Natural killer cell (primary cell): ENCODE results near the gene SMIM33. TPM values are rescaled to one million over a fixed set of nuclear protein-coding genes. Genes with fewer than 3 reads are reported as not detected.
A peak's percentile ranks its signal among the peaks of the same experiment; 100 is the strongest.

ENCODE experiments used
- ATAC-seq, 3 donors: fragments of 150-1000 bp in 2 of 3; fragments of 200-7000 bp in 1 of 3; cut with Tn5 transposase; 1 replicate in 1 of 3; 2 replicates in 2 of 3; pipeline ENCODE4 v1.10.0; 2021; ENCODE audit warnings: mild to moderate bottlenecking in 2 of 3, moderate library complexity in 2 of 3
- DNase-seq, 2 donors: peaks; one replicate each; pipeline versions ENCODE4 v3.0.0 to v3.0.0-alpha.2; 2013 to 2021; ENCODE audit warnings: mixed read lengths in 1 of 2
- H3K27ac ChIP-seq: one replicate; pipeline ENCODE4 v1.5.1; 2013; ENCODE audit warnings: mild to moderate bottlenecking, low read length
- H3K27me3 ChIP-seq: one replicate; pipeline ENCODE4 v1.6.1; 2013; ENCODE audit warnings: low read length; ENCODE audit not compliant: control insufficient read depth, insufficient read depth
- H3K36me3 ChIP-seq: one replicate; pipeline ENCODE4 v1.6.1; 2013; ENCODE audit warnings: low read length; ENCODE audit not compliant: control insufficient read depth, insufficient read depth
- H3K4me1 ChIP-seq: one replicate; pipeline ENCODE4 v1.6.1; 2013; ENCODE audit warnings: low read length; ENCODE audit not compliant: control insufficient read depth, insufficient read depth
- H3K4me3 ChIP-seq: one replicate; pipeline ENCODE4 v1.5.1; 2013; ENCODE audit warnings: low read length
- H3K9me3 ChIP-seq: one replicate; pipeline ENCODE4 v1.6.1; 2013; ENCODE audit warnings: low read length; ENCODE audit not compliant: control insufficient read depth, insufficient read depth
- H3K27ac Mint-ChIP-seq, 2 donors: one replicate each; pipeline ENCODE4 v1.8.0; 2022; ENCODE audit warnings: mild to moderate bottlenecking in 2 of 2, mixed read lengths in 2 of 2, moderate library complexity in 1 of 2
- H3K27me3 Mint-ChIP-seq, 2 donors: one replicate each; pipeline ENCODE4 v1.8.0; 2022; ENCODE audit warnings: low read depth in 2 of 2, mixed read lengths in 2 of 2
- H3K36me3 Mint-ChIP-seq: one replicate; pipeline ENCODE4 v1.8.0; 2022; ENCODE audit warnings: mixed read lengths
- H3K4me1 Mint-ChIP-seq, 2 donors: one replicate each; pipeline ENCODE4 v1.8.0; 2022; ENCODE audit warnings: mixed read lengths in 2 of 2
- H3K4me3 Mint-ChIP-seq: one replicate; pipeline ENCODE4 v1.8.0; 2022; ENCODE audit warnings: mild to moderate bottlenecking, moderate library complexity, mixed read lengths
- H3K9me3 Mint-ChIP-seq, 2 donors: one replicate each; pipeline ENCODE4 v1.8.0; 2022; ENCODE audit warnings: mixed read lengths in 2 of 2
- CTCF ChIP-seq: fragments of 200-600 bp; IDR thresholded peaks from one replicate; pipeline ENCODE4 v1.8.0; 2022; ENCODE audit warnings: antibody characterized with exemption
- WGBS: methylation state at CpG from one replicate; pipeline ENCODE4 v1.1.7; 2013; ENCODE audit warnings: missing lambda C conversion rate; ENCODE audit not compliant: insufficient coverage; 5-methylcytosine and 5-hydroxymethylcytosine counted together
- intact Hi-C: fragments of 100-400 bp; cut with micrococcal nuclease; formaldehyde crosslinking; loops from one replicate; pipeline ENCODE4 v1.14.2; 2022
- total RNA-seq, 4 donors: library from RNA; stranded (reverse); fragments of 120-200 nt in 1 of 4; gene quantifications; one replicate each; pipeline versions ENCODE4 v1.2.3 to v1.2.4, GENCODE V29; 2013 to 2022

Gene SMIM33
- total RNA-seq, 3 donors from 2014 or later (not counting 1 experiment from before 2014, with no cell fraction given), result not detected

DNA sequence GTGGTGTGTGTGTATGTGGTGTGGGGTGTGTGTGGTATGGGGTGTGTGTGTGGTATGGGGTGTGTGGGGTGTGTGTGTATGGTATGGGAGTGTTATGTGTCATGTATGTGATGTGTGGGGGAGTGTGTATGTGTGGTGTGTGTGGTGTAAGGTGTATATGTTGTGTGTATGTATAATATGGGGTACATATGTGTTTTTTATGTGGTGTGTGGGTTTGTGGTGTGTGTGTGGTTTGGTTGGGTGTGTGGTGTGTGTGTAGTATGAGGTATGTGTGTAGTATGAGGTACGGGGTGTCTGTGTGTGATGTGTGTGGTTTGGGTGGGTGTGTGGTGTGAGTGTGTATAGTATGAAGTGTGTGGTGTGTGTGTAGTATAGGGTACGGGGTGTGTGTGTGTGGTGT is 19.6 kb upstream of the SMIM33 start:
- peaks cover 7 to 34% of the 10 kb centered on the region in 2 donors for H3K4me1 Mint-ChIP-seq
- H3K9me3 ChIP-seq, result no peaks in the 10 kb centered on the region
- no peaks in the 10 kb centered on the region for H3K27me3 Mint-ChIP-seq
- no peak overlapping the region for H3K27ac Mint-ChIP-seq
- TF ChIP-seq CTCF, result no peak
- H3K36me3 ChIP-seq, result no peaks in the 10 kb centered on the region
- H3K27me3 ChIP-seq, result no peaks in the 10 kb centered on the region
- peak in 1 of 3 donors; percentile 16 for ATAC-seq
- H3K4me3 Mint-ChIP-seq, result no peak overlapping the region
- intact Hi-C loops, result loop anchor here (10.0 kb wide), 1 partner anchor 264 kb away; no protein-coding TSS in a partner anchor
- WGBS, result 55% methylated on average over 2 of the region's 2 CpGs
- no peak for DNase-seq
- H3K27ac ChIP-seq, result no peak overlapping the region
- peaks cover 39% of the 10 kb centered on the region for H3K4me1 ChIP-seq
- no peak overlapping the region for H3K4me3 ChIP-seq
- no peaks in the 10 kb centered on the region for H3K9me3 Mint-ChIP-seq
- H3K36me3 Mint-ChIP-seq, result no peaks in the 10 kb centered on the region

DNA sequence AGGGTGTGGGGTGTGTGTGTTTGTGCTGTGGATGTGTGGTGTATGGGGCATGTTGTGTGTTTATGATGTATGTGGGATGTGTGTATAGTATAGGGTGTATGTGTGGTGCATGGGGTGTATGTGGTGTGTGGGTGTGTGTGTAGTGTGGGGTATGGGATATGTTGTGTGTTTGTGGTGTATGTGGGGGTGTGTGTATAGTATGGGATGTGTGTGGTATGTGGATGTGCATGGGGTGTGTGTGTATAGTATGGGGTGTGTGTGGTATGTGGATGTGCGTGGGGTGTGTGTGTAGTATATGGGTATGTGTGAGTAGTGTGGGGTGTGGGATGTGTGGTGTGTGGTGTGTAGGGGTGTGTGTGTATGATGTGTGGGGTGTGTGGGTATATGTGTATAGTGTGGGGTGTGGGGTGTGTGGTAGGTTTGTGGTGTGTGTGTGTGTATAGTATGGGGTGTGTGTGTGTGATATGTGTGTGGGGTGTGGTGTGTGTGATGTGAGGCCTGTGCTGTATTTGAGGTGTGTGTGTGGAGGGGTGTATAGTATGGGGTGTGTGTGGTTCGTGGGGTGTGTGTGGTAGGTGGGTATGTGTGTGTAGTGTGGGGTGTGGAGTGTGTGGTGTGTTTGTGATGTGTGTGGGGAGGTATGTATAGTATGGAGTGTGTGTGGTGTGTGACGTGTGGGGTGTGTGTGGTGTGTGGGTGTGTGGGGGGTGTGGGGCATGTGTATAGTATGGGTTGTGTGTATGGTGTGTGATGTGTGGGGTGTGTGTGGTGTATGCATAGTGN is 18.7 kb upstream of the SMIM33 start:
- no peak for TF ChIP-seq CTCF
- H3K4me1 Mint-ChIP-seq, result peaks cover 15 to 43% of the 10 kb centered on the region in 2 donors
- Histone ChIP-seq H3K27me3 (no peaks in the 10 kb centered on the region), H3K9me3 (no peaks in the 10 kb centered on the region), H3K4me1 (peaks cover 40% of the 10 kb centered on the region), H3K36me3 (no peaks in the 10 kb centered on the region), H3K27ac (peak overlapping the region; percentile 36), H3K4me3 (no peak overlapping the region)
- DNase-seq, result peak in 1 of 2 donors; percentile 28
- intact Hi-C loops, result loop anchor here (10.0 kb wide), 1 partner anchor 263 kb away; no protein-coding TSS in a partner anchor
- H3K27ac Mint-ChIP-seq, result no peak overlapping the region
- 71% methylated on average over 3 of the region's 3 CpGs for WGBS
- H3K4me3 Mint-ChIP-seq, result no peak overlapping the region
- no peaks in the 10 kb centered on the region for H3K9me3 Mint-ChIP-seq
- no peaks in the 10 kb centered on the region for H3K36me3 Mint-ChIP-seq
- H3K27me3 Mint-ChIP-seq, result no peaks in the 10 kb centered on the region
- ATAC-seq, result peak in 1 of 3 donors; percentile 19

DNA sequence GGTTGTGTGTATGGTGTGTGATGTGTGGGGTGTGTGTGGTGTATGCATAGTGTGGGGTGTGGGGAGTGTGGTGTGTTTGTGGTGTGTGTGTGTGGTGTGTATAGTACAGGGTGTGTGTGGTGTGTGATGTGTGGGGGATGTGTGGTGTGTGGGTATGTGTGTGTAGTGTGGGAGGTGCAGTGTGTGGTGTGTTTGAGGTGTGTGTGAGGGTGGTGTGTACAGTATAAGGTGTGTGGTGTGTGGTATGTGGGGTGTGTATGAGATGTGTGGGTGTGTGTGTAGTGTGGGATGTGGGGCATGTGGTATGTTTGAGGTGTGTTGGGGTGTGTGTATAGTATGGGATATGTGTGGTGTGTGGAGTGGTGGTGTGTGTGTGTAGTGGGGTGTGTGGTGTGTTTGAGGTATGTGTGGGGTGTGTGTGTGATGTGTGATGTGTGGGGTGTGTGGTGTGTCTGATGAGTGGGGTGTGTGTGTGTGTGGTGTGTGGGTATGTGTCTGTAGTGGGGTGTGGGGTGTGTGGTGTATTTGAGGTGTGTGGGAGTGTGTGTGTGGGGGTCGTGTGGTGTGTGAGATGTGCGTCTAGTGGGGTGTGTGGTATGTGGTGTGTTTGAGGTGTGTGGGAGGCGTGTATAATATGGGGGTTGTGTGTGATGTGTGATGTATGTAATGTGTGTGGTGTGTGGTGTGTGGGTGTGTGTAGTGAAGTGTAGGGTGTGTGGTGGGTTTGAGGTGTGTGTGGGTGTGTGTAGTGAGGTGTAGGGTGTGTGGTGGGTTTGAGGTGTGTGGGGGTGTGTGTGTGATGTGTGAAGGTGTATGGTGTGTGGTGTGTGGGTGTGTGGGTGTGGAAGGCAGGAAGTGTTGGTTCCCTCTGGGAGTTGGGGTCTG is 16.9 kb upstream of the SMIM33 start:
- Histone ChIP-seq H3K9me3 (no peaks in the 10 kb centered on the region), H3K27me3 (no peaks in the 10 kb centered on the region), H3K36me3 (no peaks in the 10 kb centered on the region), H3K4me1 (peaks cover 59% of the 10 kb centered on the region), H3K4me3 (no peak overlapping the region), H3K27ac (peak overlapping the region; percentile 30)
- H3K36me3 Mint-ChIP-seq, result no peaks in the 10 kb centered on the region
- H3K4me1 Mint-ChIP-seq, result peaks cover 20 to 48% of the 10 kb centered on the region in 2 donors
- no peaks in the 10 kb centered on the region for H3K9me3 Mint-ChIP-seq
- DNase-seq, result peak; percentile 66 to 68
- H3K4me3 Mint-ChIP-seq, result peak overlapping the region; percentile 10
- peak overlapping the region; percentile 77 to 87 for H3K27ac Mint-ChIP-seq
- 24% methylated on average over 3 of the region's 3 CpGs for WGBS
- intact Hi-C loops, result loop anchor here (10.0 kb wide), 1 partner anchor 261 kb away; no protein-coding TSS in a partner anchor
- TF ChIP-seq CTCF, result no peak
- peak; percentile 28 to 53 (median 50) for ATAC-seq
- H3K27me3 Mint-ChIP-seq, result no peaks in the 10 kb centered on the region
